Ammon's horn (tissue), 1 donor: Measurements from ENCODE around the gene ZNF594.
"Not testable (repeated sequence)": the region's sequence is repeated elsewhere in the genome, so short reads cannot be mapped to it uniquely, and the experiment has no call there.

Experiments used
- DNase-seq: peaks from one replicate; pipeline ENCODE4 v3.0.0-alpha.2; 2016; ENCODE audit warnings: low spot score

The ZNF594 gene

GRCh38 chr17:5201011-5201410 is 9.3 kb upstream of the ZNF594 start:
- DNase-seq, result no peak

GRCh38 chr17:5200360-5200759 is 8.7 kb upstream of the ZNF594 start:
- DNase-seq, result no peak

- DNase-seq, result no peak
Observed at GRCh38 chr17:5198472-5198871, 6.8 kb upstream of the ZNF594 start.

- no peak for DNase-seq
Observed at GRCh38 chr17:5194346-5194745, 2.7 kb upstream of the ZNF594 start.

GRCh38 chr17:5184288-5184687 is 7.4 kb downstream of the ZNF594 start:
- no peak for DNase-seq

- DNase-seq, result no peak
Observed at GRCh38 chr17:5183410-5183793, 8.3 kb downstream of the ZNF594 start.

- DNase-seq, result no peak
Observed at GRCh38 chr17:5182597-5183409, 8.9 kb downstream of the ZNF594 start.

GRCh38 chr17:5181509-5182305 is 10.0 kb downstream of the ZNF594 start:
- DNase-seq, result no peak

GRCh38 chr17:5179003-5179402 is 12.7 kb downstream of the ZNF594 start:
- DNase-seq, result no peak

GRCh38 chr17:5175027-5175426 is 16.6 kb downstream of the ZNF594 start:
- DNase-seq, result not testable (repeated sequence)

- DNase-seq, result peak; percentile 11
Observed at GRCh38 chr17:5165791-5166564, 25.7 kb downstream of the ZNF594 start.

GRCh38 chr17:5164436-5164835 is 27.2 kb downstream of the ZNF594 start:
- peak; percentile 4 for DNase-seq

- not testable (repeated sequence) for DNase-seq
Observed at GRCh38 chr17:5161793-5162192, 29.9 kb downstream of the ZNF594 start.

- not testable (repeated sequence) for DNase-seq
Observed at GRCh38 chr17:5160702-5161101, 31.0 kb downstream of the ZNF594 start.

- not testable (repeated sequence) for DNase-seq
Observed at GRCh38 chr17:5146122-5146521, 45.5 kb downstream of the ZNF594 start.

- DNase-seq, result not testable (repeated sequence)
Observed at GRCh38 chr17:5142877-5143276, 48.8 kb downstream of the ZNF594 start.

GRCh38 chr17:5139458-5139732 is 52.3 kb downstream of the ZNF594 start:
- DNase-seq, result no peak

GRCh38 chr17:5138616-5139457 is 52.8 kb downstream of the ZNF594 start:
- no peak for DNase-seq

GRCh38 chr17:5138198-5138544 is 53.5 kb downstream of the ZNF594 start:
- DNase-seq, result not testable (repeated sequence)

- not testable (repeated sequence) for DNase-seq
Observed at GRCh38 chr17:5137511-5138197, 54.0 kb downstream of the ZNF594 start.
